ENCODE measurements around the gene FST. TPM values are rescaled to one million over a fixed set of nuclear protein-coding genes. Genes with fewer than 3 reads are reported as not detected.

FST gene, protein sequence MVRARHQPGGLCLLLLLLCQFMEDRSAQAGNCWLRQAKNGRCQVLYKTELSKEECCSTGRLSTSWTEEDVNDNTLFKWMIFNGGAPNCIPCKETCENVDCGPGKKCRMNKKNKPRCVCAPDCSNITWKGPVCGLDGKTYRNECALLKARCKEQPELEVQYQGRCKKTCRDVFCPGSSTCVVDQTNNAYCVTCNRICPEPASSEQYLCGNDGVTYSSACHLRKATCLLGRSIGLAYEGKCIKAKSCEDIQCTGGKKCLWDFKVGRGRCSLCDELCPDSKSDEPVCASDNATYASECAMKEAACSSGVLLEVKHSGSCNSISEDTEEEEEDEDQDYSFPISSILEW
- total RNA-seq (2014; rRNA removed; shearing (Covaris generic)) = not detected in 2 replicates

DNA sequence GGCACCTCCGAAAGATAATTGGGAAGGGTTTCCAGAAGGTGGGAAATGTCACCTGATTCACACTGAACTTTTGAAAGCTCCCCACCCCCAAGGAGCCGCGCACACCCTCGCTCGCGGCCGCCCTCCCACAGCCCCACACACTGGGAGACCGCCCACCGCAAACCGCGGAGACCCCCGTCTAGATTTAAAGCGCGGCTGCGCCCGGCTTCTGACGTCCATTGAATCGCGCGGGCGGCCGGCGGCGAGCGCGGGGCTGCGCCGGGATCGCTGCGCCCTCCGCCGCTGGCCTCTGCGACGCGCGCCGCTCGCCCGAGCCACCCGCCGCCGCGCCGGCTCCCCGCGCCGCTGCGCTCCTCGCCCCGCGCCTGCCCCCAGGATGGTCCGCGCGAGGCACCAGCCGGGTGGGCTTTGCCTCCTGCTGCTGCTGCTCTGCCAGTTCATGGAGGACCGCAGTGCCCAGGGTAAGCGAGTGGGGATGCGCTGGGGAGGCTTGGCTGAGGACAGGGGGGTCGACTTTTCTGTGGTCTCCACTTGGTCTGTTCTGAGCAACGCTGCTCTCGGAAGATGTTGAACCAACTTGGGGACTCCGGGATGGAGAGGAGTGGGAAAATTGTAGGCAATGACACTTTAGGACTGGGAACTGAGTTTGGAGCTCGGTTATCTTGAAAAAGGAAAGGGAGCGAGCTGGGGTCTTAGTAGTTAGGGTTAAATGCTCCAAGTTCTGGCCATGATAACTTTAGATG, at the start of gene FST:
FST (plus strand) TSS at position 214 of the 743 bp plus-strand sequence; CDS start at position 377, 163 bp downstream.
- no peak for DNase-seq (ENCODE audit: low spot score)
- in situ Hi-C loops (cut with HindIII; ENCODE audit: low sequenced_read_pairs) = no loop called here

DNA sequence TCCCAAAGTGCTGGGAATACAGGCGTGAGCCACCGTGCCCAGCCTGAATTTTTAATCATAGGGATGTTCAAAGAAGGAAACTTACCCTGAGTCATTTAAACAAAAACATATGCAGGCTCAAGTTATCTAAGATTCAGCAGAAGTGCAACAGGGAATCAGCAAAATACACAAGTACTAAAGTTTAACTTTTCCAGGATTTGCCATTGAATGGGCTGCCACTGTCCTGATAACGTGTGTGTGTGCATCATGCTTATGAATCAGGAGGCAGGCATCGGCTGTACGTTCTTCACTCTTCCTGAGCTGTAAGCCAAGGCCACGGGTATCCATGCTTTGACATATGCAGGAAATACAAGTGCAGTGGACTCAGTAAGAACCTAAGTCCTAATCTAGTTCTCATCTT, 48.8 kb upstream of the FST start:
- in situ Hi-C loops (cut with HindIII; ENCODE audit: low sequenced_read_pairs) = no loop called here
- no peak for DNase-seq (ENCODE audit: low spot score)

DNA sequence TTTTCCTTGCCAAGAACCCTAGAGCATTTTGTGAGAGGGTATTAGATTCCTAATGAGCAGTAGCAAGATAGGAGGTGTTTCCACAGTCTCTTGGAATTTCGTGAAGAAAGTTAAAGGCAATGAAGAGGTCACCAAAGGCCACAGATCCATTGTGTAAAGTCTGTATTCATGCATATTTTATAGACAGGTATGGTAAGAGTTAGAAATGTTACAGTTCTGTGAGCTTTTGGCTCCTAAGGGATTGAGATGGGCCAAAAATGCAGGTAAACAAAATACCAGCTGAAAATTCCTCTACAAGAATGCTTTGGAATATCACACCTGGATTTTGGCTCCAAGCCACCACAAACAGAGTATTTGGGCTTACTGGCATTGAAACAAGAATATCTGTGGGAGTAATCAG, 47.4 kb upstream of the FST start:
- no peak for DNase-seq (ENCODE audit: low spot score)
- in situ Hi-C loops (cut with HindIII; ENCODE audit: low sequenced_read_pairs) = no loop called here

DNA sequence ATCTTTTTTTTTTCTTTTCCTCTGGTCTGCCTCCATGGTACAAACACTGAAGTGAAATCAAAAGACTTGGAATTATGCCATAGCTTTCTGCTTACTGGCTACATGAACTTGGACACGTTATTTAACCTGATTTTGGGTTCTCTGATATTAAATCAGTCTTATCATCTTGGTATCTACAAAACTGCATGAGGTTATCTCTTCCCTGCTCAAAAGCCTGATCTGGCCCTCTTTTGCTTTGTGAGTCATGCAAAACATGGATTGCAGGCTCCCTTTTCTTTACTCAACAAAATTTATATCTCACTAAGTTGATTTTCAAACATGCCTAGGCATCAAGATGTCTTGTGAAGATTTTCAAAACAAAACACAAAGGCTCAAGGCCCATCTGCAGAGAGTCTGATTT, 45.9 kb upstream of the FST start:
- no peak for DNase-seq (ENCODE audit: low spot score)
- in situ Hi-C loops (cut with HindIII; ENCODE audit: low sequenced_read_pairs) = no loop called here

DNA sequence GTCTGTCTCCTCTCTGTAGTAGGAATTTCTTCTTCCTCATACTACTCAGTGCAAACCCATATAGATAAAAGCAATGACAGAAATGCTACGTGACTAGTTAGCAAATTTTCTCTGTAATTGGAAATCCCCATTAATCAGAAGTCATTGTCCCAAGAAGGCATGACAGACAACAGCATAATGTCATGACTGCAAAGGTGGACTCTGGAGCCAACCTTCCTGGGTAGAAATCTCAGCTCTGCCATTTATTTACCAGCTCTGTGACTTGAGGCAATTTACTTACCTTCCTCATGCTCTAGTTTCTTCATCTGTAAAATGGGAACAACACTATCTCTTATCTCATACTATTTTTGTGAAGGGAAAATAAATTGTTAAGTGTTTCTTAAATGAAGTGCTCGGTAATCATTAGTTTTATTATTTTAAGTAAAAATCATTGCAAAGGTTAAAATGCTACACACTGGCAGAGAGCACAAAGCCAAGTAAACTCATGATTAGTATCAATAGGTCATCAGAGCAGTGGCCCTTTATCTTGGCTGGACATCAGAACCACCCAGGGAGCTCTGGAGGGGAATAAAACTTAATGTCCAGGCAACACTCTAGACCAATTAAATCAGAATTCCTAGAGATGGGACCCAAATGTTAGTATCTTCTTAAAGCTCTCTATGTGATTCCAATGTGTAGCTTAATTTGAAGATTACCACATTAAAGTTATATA, 43.8 kb upstream of the FST start:
- in situ Hi-C loops (cut with HindIII; ENCODE audit: low sequenced_read_pairs) = no loop called here
- DNase-seq (ENCODE audit: low spot score) = no peak

DNA sequence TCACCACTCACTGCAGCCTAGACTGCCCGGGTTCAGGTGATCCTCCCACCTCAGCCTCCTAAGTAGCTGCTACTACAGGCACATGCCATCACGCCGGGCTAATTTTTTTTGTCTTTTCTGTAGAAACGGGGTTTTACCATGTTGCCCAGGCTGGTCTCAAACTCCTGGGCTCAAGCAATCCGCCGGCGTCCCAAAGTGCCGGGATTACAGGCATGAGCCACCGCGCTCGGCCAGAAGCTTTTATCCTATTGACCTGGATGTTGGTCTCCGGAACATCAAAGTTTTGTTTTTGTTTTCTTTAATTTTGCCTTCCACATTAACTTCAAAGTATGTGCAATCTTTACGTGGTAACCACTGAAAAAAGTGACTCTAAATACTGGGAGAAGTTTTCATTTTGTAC, 42.4 kb upstream of the FST start:
- in situ Hi-C loops (cut with HindIII; ENCODE audit: low sequenced_read_pairs) = no loop called here
- DNase-seq (ENCODE audit: low spot score) = no peak

DNA sequence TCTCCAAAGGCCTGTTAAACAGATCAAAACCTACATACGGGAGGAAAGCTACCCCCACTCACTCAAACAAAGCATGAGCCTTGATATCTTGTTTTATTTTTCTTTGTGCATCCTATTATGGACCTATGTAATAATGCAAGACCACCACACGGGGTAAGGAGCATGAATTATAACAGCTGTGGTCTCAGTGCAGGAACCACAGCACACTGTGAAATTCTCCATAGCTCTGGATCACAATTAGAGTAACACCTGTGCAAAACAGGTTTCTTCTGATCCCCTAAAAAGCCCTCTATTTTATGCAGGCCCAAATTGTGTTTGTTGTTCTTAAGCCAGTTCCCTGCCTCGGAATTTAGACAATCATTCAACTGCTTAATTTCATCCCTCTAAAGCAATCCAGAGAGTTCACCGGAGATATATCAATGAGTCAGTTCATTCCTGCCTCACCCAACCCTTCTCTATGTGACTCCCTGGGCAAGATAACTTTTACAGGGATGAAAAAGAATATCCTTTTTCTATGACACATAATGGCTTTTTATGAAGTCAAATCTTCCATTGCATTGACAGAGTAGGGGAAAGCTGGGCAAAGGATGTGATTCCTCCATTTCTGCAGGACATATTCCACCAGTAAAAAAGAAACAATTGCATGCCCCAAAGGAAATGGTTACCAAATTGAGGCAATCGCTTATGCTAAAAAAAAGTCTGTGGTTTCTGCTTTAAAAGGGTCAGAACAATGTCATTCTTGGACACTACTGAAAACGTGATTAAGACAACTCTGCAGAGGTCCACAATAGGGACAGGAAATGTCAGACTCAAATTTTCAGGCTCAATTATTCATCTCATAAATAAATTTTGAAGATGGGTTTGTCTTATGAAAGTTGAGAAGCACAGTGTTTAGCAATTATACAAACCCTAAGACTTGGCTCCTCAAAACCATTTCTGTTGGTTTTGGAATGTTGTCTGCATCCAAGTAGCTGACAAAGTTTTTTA, 41.6 kb upstream of the FST start:
- no peak for DNase-seq (ENCODE audit: low spot score)
- in situ Hi-C loops (cut with HindIII; ENCODE audit: low sequenced_read_pairs) = no loop called here

DNA sequence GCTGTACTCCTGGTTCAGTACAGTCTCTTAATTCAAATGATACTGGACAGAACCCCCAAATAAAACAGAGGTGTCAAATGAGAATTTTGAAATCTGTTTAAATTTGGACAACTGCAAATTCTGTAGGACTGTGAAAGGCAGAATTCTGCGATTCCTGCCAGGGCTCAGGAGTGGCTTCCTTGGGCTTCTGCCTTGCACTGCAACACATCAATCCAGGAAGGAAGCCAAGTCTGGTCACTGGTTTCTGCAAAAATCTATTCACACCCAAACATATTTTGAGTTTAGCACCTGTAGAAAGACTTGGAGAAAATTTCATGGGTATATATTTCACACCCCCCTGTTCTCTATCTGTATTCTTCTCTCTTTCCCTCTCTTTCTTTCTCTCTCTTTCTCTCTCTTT, 37.5 kb upstream of the FST start:
- in situ Hi-C loops (cut with HindIII; ENCODE audit: low sequenced_read_pairs) = no loop called here
- no peak for DNase-seq (ENCODE audit: low spot score)

DNA sequence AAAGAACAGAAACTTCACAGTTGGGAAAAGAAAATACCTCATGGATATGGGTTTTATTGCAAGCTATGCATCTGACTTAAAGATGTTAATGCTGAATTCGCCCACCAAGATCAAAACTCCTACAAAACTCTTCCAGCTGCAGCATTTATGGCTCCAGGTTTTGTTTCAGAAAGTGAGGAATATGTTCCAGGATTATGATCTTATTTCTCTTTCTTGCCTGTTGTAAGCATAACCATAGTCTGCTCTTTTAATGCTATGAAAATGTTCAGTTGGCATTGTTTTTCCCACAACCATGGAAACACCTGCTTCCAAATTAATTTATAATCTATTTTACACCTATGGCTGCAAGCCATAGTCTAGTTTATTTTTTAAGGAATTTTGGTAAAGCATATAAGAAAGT, 34.9 kb upstream of the FST start:
- DNase-seq (ENCODE audit: low spot score) = no peak
- in situ Hi-C loops (cut with HindIII; ENCODE audit: low sequenced_read_pairs) = no loop called here

DNA sequence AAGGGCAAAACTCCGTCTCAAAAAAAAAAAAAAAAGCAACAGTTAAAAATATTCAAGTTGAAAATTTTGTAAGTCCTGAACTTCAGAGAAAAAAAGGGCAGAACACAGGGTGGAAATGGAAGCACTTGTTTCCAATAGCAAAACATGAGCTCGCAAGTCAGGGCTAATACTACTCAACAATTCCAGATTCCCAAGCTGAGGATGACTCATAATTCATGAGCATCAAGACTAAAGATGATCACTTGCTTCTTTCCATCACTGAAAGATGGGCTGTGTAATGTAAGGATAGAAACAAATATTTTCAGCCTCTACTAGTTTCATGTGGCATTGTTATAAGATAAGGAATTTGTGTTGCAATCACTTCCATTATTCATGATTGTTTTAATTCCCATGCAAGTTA, 33.5 kb upstream of the FST start:
- in situ Hi-C loops (cut with HindIII; ENCODE audit: low sequenced_read_pairs) = no loop called here
- no peak for DNase-seq (ENCODE audit: low spot score)

DNA sequence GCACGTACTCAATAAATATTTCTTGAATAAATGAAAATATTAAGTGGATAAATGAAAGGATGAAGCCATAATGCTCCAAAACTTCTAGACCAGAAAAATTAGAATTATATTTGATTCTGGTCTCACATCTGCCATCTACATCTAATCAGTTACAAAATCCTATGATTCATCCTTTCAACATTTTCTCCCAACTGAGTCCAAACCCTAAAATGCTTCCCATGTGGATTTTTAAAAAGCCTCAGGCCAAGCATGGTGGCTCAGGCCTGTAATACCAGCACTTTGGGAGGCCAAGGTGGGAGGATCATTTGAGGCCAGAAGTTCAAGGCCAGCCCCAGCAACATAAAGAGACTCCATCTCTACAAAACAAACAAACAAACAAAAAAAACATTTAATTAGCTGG, 31.6 kb upstream of the FST start:
- DNase-seq (ENCODE audit: low spot score) = no peak
- in situ Hi-C loops (cut with HindIII; ENCODE audit: low sequenced_read_pairs) = no loop called here

DNA sequence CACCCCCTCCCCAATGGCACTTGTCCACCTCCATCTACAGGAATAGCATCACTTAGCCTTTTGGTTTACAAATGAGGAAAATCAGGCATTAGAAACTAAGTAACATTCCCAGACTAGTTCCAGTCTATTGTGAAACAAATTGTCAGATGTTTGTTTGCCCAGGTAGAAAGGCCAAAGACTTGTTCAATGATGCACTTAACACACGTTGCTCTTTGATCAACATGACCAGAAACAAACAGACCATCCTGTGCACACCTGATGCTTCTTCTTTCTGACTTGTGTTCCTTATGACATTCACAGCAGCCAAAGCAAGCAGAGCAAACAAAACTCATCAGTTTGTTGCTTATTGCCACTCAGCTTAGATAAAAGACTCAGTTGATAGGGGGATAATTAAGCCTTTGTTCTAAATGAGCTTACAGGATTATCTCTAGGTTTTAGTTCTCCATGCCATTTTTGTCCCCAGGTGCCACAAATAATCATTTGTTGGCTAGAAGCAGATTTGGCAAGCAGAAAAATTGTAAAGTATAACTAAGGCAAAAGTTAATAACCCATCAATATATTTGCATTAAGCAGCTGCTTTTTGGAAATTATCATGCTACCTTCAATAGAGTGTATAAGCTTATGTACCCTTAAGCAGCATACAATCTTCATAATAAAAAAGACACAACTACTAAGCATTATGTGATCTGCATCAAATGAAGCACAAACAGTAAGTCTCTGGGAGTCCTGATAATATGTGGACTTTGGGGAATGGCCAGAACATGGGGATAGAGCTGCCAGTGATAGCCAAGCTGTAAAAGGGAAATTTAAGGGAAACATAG, 26.3 kb upstream of the FST start:
- in situ Hi-C loops (cut with HindIII; ENCODE audit: low sequenced_read_pairs) = no loop called here

DNA sequence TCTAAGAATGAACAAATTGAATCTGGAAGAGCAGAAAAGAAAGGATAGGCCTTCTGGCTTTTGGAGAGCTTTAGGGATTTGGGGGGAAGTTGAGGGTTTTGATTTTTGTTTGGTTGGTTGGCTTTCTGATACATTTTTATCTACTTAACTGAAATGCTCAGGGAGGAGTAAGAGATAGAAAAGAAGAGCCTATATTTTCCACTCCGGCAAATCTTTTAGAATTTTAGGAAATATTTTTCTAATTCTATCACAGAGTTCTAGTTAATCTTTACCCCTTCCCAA, 25.8 kb upstream of the FST start:
- DNase-seq (ENCODE audit: low spot score) = no peak
- in situ Hi-C loops (cut with HindIII; ENCODE audit: low sequenced_read_pairs) = no loop called here

More for the DNA sequence above, 26.3 kb upstream of the FST start:
- DNase-seq (ENCODE audit: low spot score) = no peak

DNA sequence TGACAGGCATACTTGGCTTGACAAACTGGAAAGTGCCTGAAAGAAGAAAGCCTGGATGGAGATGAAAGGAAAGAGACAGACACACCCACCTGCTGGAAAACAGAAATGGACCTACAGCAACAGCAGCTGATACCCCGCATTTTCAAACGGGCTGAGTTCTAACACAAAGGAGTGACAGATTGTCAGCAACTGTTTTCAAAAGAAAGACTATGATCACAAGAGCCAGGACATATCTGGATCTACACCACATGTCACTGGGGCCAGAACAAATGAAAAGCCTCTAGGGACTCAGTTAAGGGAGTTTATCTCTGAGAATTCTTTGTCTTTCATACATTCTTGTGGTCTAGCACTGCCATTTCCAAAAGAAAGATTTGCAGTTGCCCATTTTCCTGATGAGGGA, 24.1 kb upstream of the FST start:
- in situ Hi-C loops (cut with HindIII; ENCODE audit: low sequenced_read_pairs) = no loop called here
- DNase-seq (ENCODE audit: low spot score) = no peak

DNA sequence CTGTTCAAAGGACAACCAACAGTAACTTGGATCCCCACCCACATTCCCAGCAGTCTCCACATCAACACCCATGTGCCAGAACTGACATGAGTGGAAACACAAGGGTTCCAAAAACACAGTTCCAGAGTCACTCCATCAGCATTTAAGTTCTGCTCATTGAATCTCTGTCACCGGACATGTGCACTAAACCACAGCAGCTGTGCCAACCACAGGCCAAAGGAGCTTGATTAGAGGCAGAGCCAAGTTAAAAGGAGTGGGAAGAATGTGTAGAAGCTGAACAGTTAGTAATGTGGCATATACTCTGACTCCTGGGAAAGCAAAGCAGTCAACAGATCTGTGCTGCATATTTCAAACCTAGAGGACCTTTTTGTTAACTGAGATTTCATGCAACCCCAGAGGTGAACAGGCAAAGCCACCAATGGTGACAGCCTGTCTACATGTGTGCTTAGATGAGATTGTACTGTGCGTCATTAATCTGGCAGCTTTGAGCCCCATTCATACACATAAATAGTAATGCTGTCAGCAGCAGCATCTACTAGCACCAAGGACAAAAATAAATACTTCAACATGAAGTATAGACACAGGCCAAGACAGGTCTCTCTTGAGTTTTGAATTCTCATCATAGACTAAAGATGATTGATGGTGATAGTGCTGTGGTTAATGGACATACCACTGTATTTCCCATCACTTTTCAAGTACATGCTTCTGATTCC, 16.4 kb upstream of the FST start:
- in situ Hi-C loops (cut with HindIII; ENCODE audit: low sequenced_read_pairs) = no loop called here
- DNase-seq (ENCODE audit: low spot score) = no peak

DNA sequence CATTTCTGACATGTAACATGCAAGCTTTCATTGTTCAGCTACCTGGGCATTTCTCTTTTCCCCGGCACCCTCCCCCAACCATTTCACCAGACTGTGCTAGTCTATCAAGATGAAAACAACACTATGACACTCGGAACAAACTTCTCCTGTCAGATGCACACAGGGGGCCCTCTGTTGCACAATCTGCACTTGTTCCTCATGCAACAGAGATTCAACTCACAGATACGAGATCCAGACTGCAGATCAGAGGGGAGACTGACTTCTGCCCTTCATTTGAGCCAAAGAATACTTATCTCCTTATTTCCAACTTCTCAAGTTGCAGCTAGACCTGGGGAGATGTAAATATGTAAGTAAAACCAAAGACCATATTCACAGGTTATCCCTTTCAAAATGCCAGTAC, 15.7 kb upstream of the FST start:
- no peak for DNase-seq (ENCODE audit: low spot score)
- in situ Hi-C loops (cut with HindIII; ENCODE audit: low sequenced_read_pairs) = no loop called here

DNA sequence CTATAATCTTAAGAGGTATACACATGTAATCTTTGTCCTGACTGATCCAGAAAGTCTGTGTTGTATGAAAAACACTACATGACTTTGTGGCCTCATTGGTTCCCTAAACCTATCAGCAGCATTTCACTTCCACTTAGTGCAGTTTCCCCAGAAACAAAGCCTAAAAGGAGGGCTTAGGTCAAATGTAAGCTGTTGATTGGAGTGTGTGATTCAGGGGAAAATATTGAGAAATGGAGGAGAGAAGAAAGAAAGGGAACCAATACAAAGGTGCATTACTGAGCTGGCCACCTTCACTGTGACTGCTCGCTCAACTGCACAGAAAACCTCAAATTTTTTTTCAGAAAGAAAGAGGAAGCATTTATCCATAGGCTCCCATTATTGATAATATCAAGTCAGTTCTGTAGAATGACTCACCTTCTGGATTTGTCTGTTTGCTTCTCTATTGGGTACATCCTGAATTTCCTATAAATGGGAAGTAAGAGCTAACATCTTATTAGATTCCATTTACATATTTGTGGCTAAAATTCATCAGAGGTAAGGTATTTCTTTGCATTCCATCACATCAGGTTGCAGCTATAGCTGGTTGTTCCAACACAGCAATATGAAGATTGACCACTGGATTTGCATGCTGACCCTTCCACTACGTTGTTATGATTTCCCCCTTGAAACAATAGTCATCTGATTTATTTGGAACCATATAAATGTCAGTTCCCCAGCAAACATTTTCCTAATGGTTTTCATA, 10.3 kb upstream of the FST start:
- in situ Hi-C loops (cut with HindIII; ENCODE audit: low sequenced_read_pairs) = no loop called here
- DNase-seq (ENCODE audit: low spot score) = no peak

All from G401 (cell line).